Smooth muscle cell of the brain vasculature (primary cell): ENCODE results near the gene EPG5.
"Not testable (repeated sequence)": the region's sequence is repeated elsewhere in the genome, so short reads cannot be mapped to it uniquely, and the experiment has no call there.

Experiments
- DNase-seq: peaks from one replicate; pipeline ENCODE4 v3.0.0-alpha.2; 2012; ENCODE audit warnings: low read depth, low spot score

Gene EPG5

GRCh38 chr18:45864081-45864480 is 103.0 kb downstream of the EPG5 start:
- no peak for DNase-seq

- no peak for DNase-seq
Measured at GRCh38 chr18:45863469-45863868, 103.7 kb downstream of the EPG5 start.

- no peak for DNase-seq
Measured at GRCh38 chr18:45861926-45862325, 105.2 kb downstream of the EPG5 start.

GRCh38 chr18:45860971-45861370 is 106.2 kb downstream of the EPG5 start:
- DNase-seq: no peak

GRCh38 chr18:45860492-45860891 is 106.6 kb downstream of the EPG5 start:
- DNase-seq: no peak

GRCh38 chr18:45859334-45859733 is 107.8 kb downstream of the EPG5 start:
- DNase-seq: no peak

GRCh38 chr18:45856531-45856930 is 110.6 kb downstream of the EPG5 start:
- DNase-seq: no peak

- no peak for DNase-seq
Measured at GRCh38 chr18:45854036-45854586, 113.0 kb downstream of the EPG5 start.

- DNase-seq: no peak
Measured at GRCh38 chr18:45852631-45853030, 114.5 kb downstream of the EPG5 start.

GRCh38 chr18:45851161-45851925 is 115.8 kb downstream of the EPG5 start:
- DNase-seq: no peak

- DNase-seq: no peak
Measured at GRCh38 chr18:45850021-45850420, 117.1 kb downstream of the EPG5 start.

GRCh38 chr18:45849529-45849928 is 117.6 kb downstream of the EPG5 start:
- no peak for DNase-seq

GRCh38 chr18:45848643-45849042 is 118.5 kb downstream of the EPG5 start:
- DNase-seq: not testable (repeated sequence)

GRCh38 chr18:45847119-45847518 is 120.0 kb downstream of the EPG5 start:
- DNase-seq: no peak

GRCh38 chr18:45845410-45845809 is 121.7 kb downstream of the EPG5 start:
- DNase-seq: no peak

GRCh38 chr18:45844938-45845337 is 122.2 kb downstream of the EPG5 start:
- DNase-seq: no peak

- DNase-seq: no peak
Measured at GRCh38 chr18:45843019-45843418, 124.1 kb downstream of the EPG5 start.

- DNase-seq: no peak
Measured at GRCh38 chr18:45841765-45842442, 125.2 kb downstream of the EPG5 start.

- DNase-seq: no peak
Measured at GRCh38 chr18:45841060-45841764, 125.9 kb downstream of the EPG5 start.

- DNase-seq: peak; percentile 51
Measured at GRCh38 chr18:45839414-45840395, 127.4 kb downstream of the EPG5 start.
